ENCODE data around the gene GIMAP5. TPM values are rescaled to one million over a fixed set of nuclear protein-coding genes. Genes with fewer than 3 reads are reported as not detected.

GIMAP5 gene
- total and polyA plus RNA-seq, 10 of the 15 experiments (the other 5 are each of a cell fraction or from before 2014, with no cell fraction given) = 3.7 to 9.1 (median 6.7) TPM

- Histone ChIP-seq H3K36me3 (ENCODE audit: control insufficient read depth in 2 of 2, insufficient read depth in 2 of 2, low read length in 1 of 2) (peaks cover 0 to 10% of the 10 kb centered on the region in 2 experiments; a peak in 2 of 4 replicates), H3K9ac (ENCODE audit: control insufficient read depth, insufficient read depth, low read length) (no peak overlapping the region), H3K4me1 (ENCODE audit: control insufficient read depth, insufficient read depth, low read length) (no peaks in the 10 kb centered on the region; the same call in 1 of the 2 replicates), H3K27ac (ENCODE audit: control insufficient read depth, insufficient read depth) (no peak overlapping the region), H4K20me1 (ENCODE audit: control insufficient read depth, insufficient read depth) (no peaks in the 10 kb centered on the region), H3K27me3 (replicated peaks in 1 of 2; ENCODE audit: control insufficient read depth in 2 of 2, insufficient read depth in 2 of 2, low read length in 1 of 2) (no peaks in the 10 kb centered on the region), H3K79me2 (ENCODE audit: control insufficient read depth, insufficient read depth, low read length) (peaks cover 31% of the 10 kb centered on the region), H3K4me3 (no peak overlapping the region), H3K4me2 (ENCODE audit: control insufficient read depth, insufficient read depth) (peak overlapping the region; percentile 21; the same call in 1 of the 2 replicates), H2AFZ (ENCODE audit: control insufficient read depth, low read depth, low read length) (no peak overlapping the region), H3K9me3 (replicated peaks; ENCODE audit: control insufficient read depth, insufficient read depth, low read length) (no peaks in the 10 kb centered on the region; the same call in 2 of the 3 replicates)
- 68% methylated on average over 14 of the region's 14 CpGs for WGBS (ENCODE audit: insufficient coverage, insufficient replicate concordance, low lambda C conversion rate, missing lambda C conversion rate)
- no peak for ATAC-seq
- CTCF ChIA-PET = interaction anchor here (0.7 to 2.7 kb wide), 3 partner anchors 12 to 293 kb away, joined by 3 to 8 read pairs (median 4); no protein-coding TSS in a partner anchor
- DNase-seq (ENCODE audit: low read depth, low spot score) = no peak
- RAD21 ChIA-PET (ENCODE audit: unreplicated experiment) = interaction anchor here (1.2 kb wide), 1 partner anchor 13 kb away, joined by 4 read pairs; no protein-coding TSS in a partner anchor
- SMC1A ChIA-PET (ENCODE audit: uncharacterized antibody, unreplicated experiment) = interaction anchor here (0.7 to 1.9 kb wide), 2 partner anchors 56 to 297 kb away, joined by 3 to 6 read pairs; partner anchors contain the start of gene GIMAP2
- BruUV-seq (replicated peaks) = no TSS peak
- intact Hi-C loops (cut with micrococcal nuclease; ENCODE audit: unreplicated experiment) = no loop called here
- POLR2A ChIA-PET = no interaction called here
- TF ChIP-seq CUX1 (IDR thresholded peaks at IDR 0.05; ENCODE audit: insufficient replicate concordance, low read depth, low read length) (no peak), WRNIP1 (IDR thresholded peaks at IDR 0.05; ENCODE audit: borderline replicate concordance, low read depth, low read length) (no peak), KAT2A (conservative IDR thresholded peaks at IDR 0.05; ENCODE audit: control insufficient read depth, low read depth, low read length) (no peak), SPI1 (IDR thresholded peaks at IDR 0.05; ENCODE audit: borderline replicate concordance, insufficient read depth, low read depth, low read length) (no peak), KLF5 (IDR thresholded peaks at IDR 0.05; ENCODE audit: partially characterized antibody) (no peak), ZSCAN29 (IDR thresholded peaks at IDR 0.05) (no peak), NFIC (IDR thresholded peaks at IDR 0.05; ENCODE audit: low read depth, low read length) (no peak), CBFB (IDR thresholded peaks at IDR 0.05; ENCODE audit: low read depth) (no peak), E2F4 (IDR thresholded peaks at IDR 0.05; ENCODE audit: low read depth, low read length) (no peak)
- TF ChIP-seq, protein P1, sequence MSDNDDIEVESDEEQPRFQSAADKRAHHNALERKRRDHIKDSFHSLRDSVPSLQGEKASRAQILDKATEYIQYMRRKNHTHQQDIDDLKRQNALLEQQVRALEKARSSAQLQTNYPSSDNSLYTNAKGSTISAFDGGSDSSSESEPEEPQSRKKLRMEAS (IDR thresholded peaks at IDR 0.05; ENCODE audit: low read depth, low read length) = no peak
- in situ Hi-C loops (cut with MboI) = no loop called here
- FAIRE-seq = no peak
These were observed 5.2 kb downstream of the GIMAP5 start for GRCh38 chr7:150742286-150742968.
